OCI-LY3 (cell line): ENCODE data around the gene ANO6.

ENCODE experiments used
- H2AFZ ChIP-seq: fragments of 200-600, 300-600 bp; shearing (Covaris generic); 2 replicates; pipeline ENCODE4 v1.6.0; 2014; ENCODE audit warnings: antibody characterized with exemption, low read depth, low read length
- H3K27ac ChIP-seq: fragments of 200-600, 300-600 bp; sonication (generic); 2 replicates; pipeline ENCODE4 v1.5.1; 2014; ENCODE audit warnings: mild to moderate bottlenecking, low read length, moderate library complexity, mixed read lengths
- H3K27me3 ChIP-seq: fragments of 200-600, 300-600 bp; sonication (generic); 2 replicates; pipeline ENCODE4 v1.6.1; 2014; ENCODE audit warnings: low read depth, low read length, mixed read lengths
- H3K36me3 ChIP-seq: fragments of 200-600, 300-600 bp; sonication (generic); replicated peaks from 2 replicates; pipeline ENCODE3; 2014; ENCODE audit warnings: low read depth, low read length, mixed read lengths
- H3K4me1 ChIP-seq: fragments of 300-600, 200-600 bp; sonication (generic); 2 replicates; pipeline ENCODE4 v1.6.1; 2014; ENCODE audit warnings: low read length, mixed read lengths
- H3K4me2 ChIP-seq: fragments of 200-600, 300-600 bp; sonication (generic); 2 replicates; pipeline ENCODE4 v1.6.1; 2014; ENCODE audit warnings: low read length, mixed read lengths
- H3K4me3 ChIP-seq: fragments of 300-600, 200-600 bp; sonication (generic); 2 replicates; pipeline ENCODE4 v1.5.1; 2014; ENCODE audit warnings: antibody characterized with exemption, mild to moderate bottlenecking, low read length, moderate library complexity
- H3K79me2 ChIP-seq: fragments of 300-600, 200-600 bp; shearing (Covaris generic); 2 replicates; pipeline ENCODE4 v1.6.1; 2014; ENCODE audit warnings: mild to moderate bottlenecking, low read length, mixed read lengths
- H3K9ac ChIP-seq: fragments of 300-600, 200-600 bp; shearing (Covaris generic); 2 replicates; pipeline ENCODE4 v1.6.0; 2014; ENCODE audit warnings: mild to moderate bottlenecking, low read length, moderate library complexity
- H3K9me3 ChIP-seq: fragments of 200-600, 300-600 bp; shearing (Covaris generic); 2 replicates; pipeline ENCODE4 v1.6.1; 2014; ENCODE audit warnings: low read length, mixed read lengths; ENCODE audit not compliant: insufficient read depth
- H4K20me1 ChIP-seq: fragments of 200-600, 300-600 bp; sonication (generic); 2 replicates; pipeline ENCODE4 v1.6.1; 2016; ENCODE audit warnings: low read length, mixed read lengths; ENCODE audit not compliant: insufficient read depth
- EZH2phosphoT487 ChIP-seq: fragments of 200-600 bp; shearing (Covaris generic); IDR thresholded peaks from 2 replicates; pipeline ENCODE4 v1.6.1; 2018; ENCODE audit warnings: antibody characterized with exemption, mixed run types, low read depth
- TF ChIP-seq, protein P1 (sequence below): fragments of 200-600, 300-600 bp; sonication (generic); IDR thresholded peaks from 2 replicates; pipeline ENCODE4 v1.5.1; 2014; ENCODE audit warnings: antibody characterized with exemption, low read length, low read depth

Gene ANO6

DNA sequence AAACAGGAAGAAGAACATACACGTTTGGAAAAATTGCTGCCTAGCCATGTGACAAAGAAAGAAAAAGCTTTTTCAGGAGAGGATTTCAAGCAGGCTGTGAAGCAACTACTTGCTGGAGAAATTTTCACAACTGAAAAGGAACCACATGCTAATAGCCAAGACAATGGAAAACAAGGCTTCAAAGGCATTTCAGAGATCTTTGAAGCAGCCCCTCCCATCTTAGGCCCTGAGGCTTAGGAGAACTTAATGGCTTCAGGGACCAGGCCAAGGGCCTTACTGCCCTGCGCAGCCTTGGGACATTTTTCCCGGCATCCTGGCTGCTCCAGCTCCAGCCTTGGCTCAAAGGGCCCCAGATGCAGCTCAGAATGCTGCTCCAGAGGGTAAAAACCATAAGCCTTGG is 257.7 kb downstream of the ANO6 start:
- H3K27ac ChIP-seq = no peak overlapping the region
- no peaks in the 10 kb centered on the region for H3K27me3 ChIP-seq
- no peaks in the 10 kb centered on the region for H3K79me2 ChIP-seq
- peaks cover 7% of the 10 kb centered on the region; the same call in 1 of the 2 replicates for H3K4me1 ChIP-seq
- H2AFZ ChIP-seq = no peak overlapping the region
- no peaks in the 10 kb centered on the region for H3K9me3 ChIP-seq
- no peaks in the 10 kb centered on the region for H4K20me1 ChIP-seq
- TF ChIP-seq EZH2phosphoT487 = no peak
- TF ChIP-seq, protein P1, sequence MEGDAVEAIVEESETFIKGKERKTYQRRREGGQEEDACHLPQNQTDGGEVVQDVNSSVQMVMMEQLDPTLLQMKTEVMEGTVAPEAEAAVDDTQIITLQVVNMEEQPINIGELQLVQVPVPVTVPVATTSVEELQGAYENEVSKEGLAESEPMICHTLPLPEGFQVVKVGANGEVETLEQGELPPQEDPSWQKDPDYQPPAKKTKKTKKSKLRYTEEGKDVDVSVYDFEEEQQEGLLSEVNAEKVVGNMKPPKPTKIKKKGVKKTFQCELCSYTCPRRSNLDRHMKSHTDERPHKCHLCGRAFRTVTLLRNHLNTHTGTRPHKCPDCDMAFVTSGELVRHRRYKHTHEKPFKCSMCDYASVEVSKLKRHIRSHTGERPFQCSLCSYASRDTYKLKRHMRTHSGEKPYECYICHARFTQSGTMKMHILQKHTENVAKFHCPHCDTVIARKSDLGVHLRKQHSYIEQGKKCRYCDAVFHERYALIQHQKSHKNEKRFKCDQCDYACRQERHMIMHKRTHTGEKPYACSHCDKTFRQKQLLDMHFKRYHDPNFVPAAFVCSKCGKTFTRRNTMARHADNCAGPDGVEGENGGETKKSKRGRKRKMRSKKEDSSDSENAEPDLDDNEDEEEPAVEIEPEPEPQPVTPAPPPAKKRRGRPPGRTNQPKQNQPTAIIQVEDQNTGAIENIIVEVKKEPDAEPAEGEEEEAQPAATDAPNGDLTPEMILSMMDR = no peak
- no peak overlapping the region for H3K4me3 ChIP-seq
- H3K9ac ChIP-seq = no peak overlapping the region
- H3K36me3 ChIP-seq = no peaks in the 10 kb centered on the region
- no peak overlapping the region for H3K4me2 ChIP-seq

DNA sequence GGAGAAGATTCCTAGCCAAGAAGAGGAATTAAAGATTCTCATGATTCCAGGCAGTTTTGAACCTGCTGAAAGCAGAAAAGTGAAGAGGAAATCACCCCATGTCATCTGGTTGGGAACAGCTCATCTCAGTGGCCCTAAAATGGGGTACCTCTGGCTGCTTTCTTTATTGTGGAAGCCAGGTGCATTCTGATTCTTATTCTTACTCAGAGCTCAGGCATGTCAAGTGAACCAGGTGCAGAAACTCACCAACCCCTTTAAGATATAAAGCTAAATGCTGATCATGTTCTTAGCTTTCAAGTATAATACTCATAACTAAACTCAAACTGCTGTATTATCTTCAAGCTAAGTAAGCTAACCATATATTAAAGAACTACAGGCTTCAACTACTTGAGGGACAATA is 259.7 kb downstream of the ANO6 start:
- Histone ChIP-seq H3K27ac (no peak overlapping the region), H3K4me3 (no peak overlapping the region), H4K20me1 (no peaks in the 10 kb centered on the region), H2AFZ (no peak overlapping the region), H3K36me3 (no peaks in the 10 kb centered on the region), H3K9ac (no peak overlapping the region), H3K9me3 (no peaks in the 10 kb centered on the region), H3K79me2 (no peaks in the 10 kb centered on the region), H3K27me3 (no peaks in the 10 kb centered on the region), H3K4me1 (peaks cover 7% of the 10 kb centered on the region; the same call in 1 of the 2 replicates), H3K4me2 (no peak overlapping the region)
- TF ChIP-seq EZH2phosphoT487 = no peak
- TF ChIP-seq, protein P1 = no peak

DNA sequence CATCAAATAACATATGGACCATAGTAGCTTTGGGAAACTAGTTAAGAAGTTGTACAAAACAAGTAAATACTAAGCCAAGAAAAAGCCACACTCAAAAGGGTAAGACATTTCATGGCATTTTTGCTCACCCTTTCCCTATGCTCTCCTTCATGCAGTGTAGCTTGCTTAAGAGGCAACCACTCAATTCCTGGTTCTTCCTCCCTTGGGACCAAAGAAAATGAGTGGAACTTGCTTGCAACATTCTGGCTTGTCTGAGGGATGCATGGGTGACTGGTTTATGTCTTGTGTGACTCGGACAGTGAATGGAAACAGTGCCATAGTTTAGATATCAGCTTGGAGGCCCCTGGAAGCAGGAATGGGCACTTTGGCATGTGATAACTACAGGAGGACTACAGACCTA is 261.6 kb downstream of the ANO6 start:
- H3K79me2 ChIP-seq = no peaks in the 10 kb centered on the region
- no peak overlapping the region for H2AFZ ChIP-seq
- H3K4me1 ChIP-seq = peaks cover 7% of the 10 kb centered on the region; the same call in 1 of the 2 replicates
- H3K27me3 ChIP-seq = no peaks in the 10 kb centered on the region
- no peaks in the 10 kb centered on the region for H4K20me1 ChIP-seq
- H3K27ac ChIP-seq = no peak overlapping the region
- TF ChIP-seq EZH2phosphoT487 = no peak
- TF ChIP-seq, protein P1 = no peak
- H3K4me2 ChIP-seq = no peak overlapping the region
- H3K9ac ChIP-seq = no peak overlapping the region
- H3K36me3 ChIP-seq = no peaks in the 10 kb centered on the region
- no peak overlapping the region for H3K4me3 ChIP-seq
- H3K9me3 ChIP-seq = no peaks in the 10 kb centered on the region

DNA sequence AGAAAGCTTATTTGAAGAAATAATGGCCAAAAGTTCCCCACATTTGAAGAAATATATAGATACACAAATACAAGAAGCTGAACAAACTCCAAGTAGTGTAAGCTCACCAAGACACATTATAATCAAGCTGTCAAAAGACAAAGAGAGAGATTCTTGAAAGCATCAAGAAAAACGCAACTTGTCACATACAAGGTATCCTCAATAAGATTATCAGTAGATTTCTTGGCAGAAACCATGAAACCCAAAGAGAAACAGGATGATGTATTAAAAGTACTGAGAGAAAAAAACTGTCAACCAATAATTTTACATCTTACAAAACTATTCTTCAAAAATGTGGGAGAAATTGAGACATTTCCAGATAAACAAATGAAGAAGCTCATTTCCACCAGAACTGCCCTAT is 263.0 kb downstream of the ANO6 start:
- TF ChIP-seq, protein P1 = no peak
- no peak for TF ChIP-seq EZH2phosphoT487
- H3K4me3 ChIP-seq = no peak overlapping the region
- no peaks in the 10 kb centered on the region for H3K79me2 ChIP-seq
- H3K9me3 ChIP-seq = no peaks in the 10 kb centered on the region
- H3K4me2 ChIP-seq = no peak overlapping the region
- H3K36me3 ChIP-seq = no peaks in the 10 kb centered on the region
- no peak overlapping the region for H3K27ac ChIP-seq
- H4K20me1 ChIP-seq = no peaks in the 10 kb centered on the region
- no peak overlapping the region for H3K9ac ChIP-seq
- H3K4me1 ChIP-seq = peaks cover 7% of the 10 kb centered on the region; the same call in 1 of the 2 replicates
- no peaks in the 10 kb centered on the region for H3K27me3 ChIP-seq
- no peak overlapping the region for H2AFZ ChIP-seq
